Spleen (tissue), 11 donors: ENCODE data around the gene MAGI2. TPM values are rescaled to one million over a fixed set of nuclear protein-coding genes. Genes with fewer than 3 reads are reported as not detected.

Experiments
- DNase-seq: peaks from one replicate; pipeline ENCODE4 v3.0.0-alpha.2; 2020
- H3K27ac ChIP-seq, 8 donors: fragments of 200-600 bp; sonication (generic) in 7 of 8; 1 replicate in 4 of 8; 2 replicates in 4 of 8; pipeline versions ENCODE4 v1.5.0 to v1.8.0; 2016 to 2021; ENCODE audit warnings: inconsistent platforms in 4 of 8, mild to moderate bottlenecking in 4 of 8, moderate library complexity in 1 of 8
- H3K27me3 ChIP-seq, 7 donors: fragments of 200-600 bp; sonication (generic) in 6 of 7; replicated peaks in 1 of 7; 1 replicate in 4 of 7; 2 replicates in 3 of 7; pipeline versions ENCODE4 v1.5.0 to v1.8.0; 2016 to 2021; ENCODE audit warnings: inconsistent platforms in 3 of 7, mild to moderate bottlenecking in 1 of 7
- H3K36me3 ChIP-seq, 6 donors: fragments of 200-600 bp; sonication (generic) in 5 of 6; 1 replicate in 4 of 6; 2 replicates in 2 of 6; pipeline versions ENCODE4 v1.5.0 to v1.8.0; 2016 to 2021; ENCODE audit warnings: inconsistent platforms in 2 of 6
- H3K4me1 ChIP-seq, 6 donors: fragments of 200-600 bp; sonication (generic) in 5 of 6; 1 replicate in 3 of 6; 2 replicates in 3 of 6; pipeline versions ENCODE4 v1.5.0 to v1.8.0; 2016 to 2021; ENCODE audit warnings: inconsistent platforms in 3 of 6
- H3K4me3 ChIP-seq, 8 donors: fragments of 200-600 bp; sonication (generic) in 7 of 8; 1 replicate in 4 of 8; 2 replicates in 4 of 8; pipeline versions ENCODE4 v1.5.0 to v1.8.0; 2016 to 2021; ENCODE audit warnings: inconsistent platforms in 4 of 8, mild to moderate bottlenecking in 4 of 8, moderate library complexity in 2 of 8
- H3K9me3 ChIP-seq, 8 donors: fragments of 200-600 bp; sonication (generic) in 7 of 8; 1 replicate in 4 of 8; 2 replicates in 4 of 8; pipeline versions ENCODE4 v1.5.0 to v1.8.0; 2016 to 2021; ENCODE audit warnings: inconsistent platforms in 4 of 8
- POLR2A ChIP-seq, 3 donors: fragments of 450-650 bp; IDR thresholded peaks; one replicate each; pipeline ENCODE4 v1.5.1; 2017; ENCODE audit warnings: antibody characterized with exemption in 3 of 3, mild to moderate bottlenecking in 1 of 3
- POLR2AphosphoS5 ChIP-seq, 3 donors: sonication (generic); formaldehyde crosslinking; IDR thresholded peaks; one replicate each; pipeline ENCODE4 v1.5.1; 2017; ENCODE audit warnings: antibody characterized with exemption in 3 of 3
- WGBS, 5 donors: extraction: QIAGEN DNeasy Blood & Tissue Kit in 3 of 5; methylation state at CpG; one replicate each; pipeline versions ENCODE4 v1.1.5 to v1.1.7; 2013 to 2018; 5-methylcytosine and 5-hydroxymethylcytosine counted together
- intact Hi-C: fragments of 100-400 bp; cut with DNase I; formaldehyde crosslinking; loops from one replicate; pipeline ENCODE4 v1.15.0; 2023; ENCODE audit warnings: low total_unique reads
- polyA plus RNA-seq, 3 donors: library from polyadenylated mRNA; stranded (reverse); fragments of 200-250 nt; gene quantifications; one replicate each; pipeline ENCODE4 v1.2.1, GENCODE V29; 2013
- total RNA-seq, 7 donors: library from RNA; depleted of rRNA in 3 of 7; stranded (reverse); fragments of >200 nt in 3 of 7; fragmentation: NEBNext Ultra II Directional in 4 of 7; extraction: Animal tissue kit (Norgen Biotek cat#: 25700) in 4 of 7; gene quantifications; one replicate each; pipeline versions ENCODE4 v1.1.0 to v1.2.1, GENCODE V29; 2016 to 2021
- TF ChIP-seq, protein P1 (sequence below), 11 experiments: fragments of 200-600 bp in 7 of 11; fragments of 450-650 bp in 4 of 11; sonication (generic) in 4 of 11; IDR thresholded peaks in 8 of 11; conservative IDR thresholded peaks in 3 of 11; 1 replicate in 7 of 11; 2 replicates in 4 of 11; pipeline versions ENCODE4 v1.4.0 to v1.8.0; 2016 to 2021; ENCODE audit warnings: antibody characterized with exemption in 11 of 11, inconsistent platforms in 4 of 11, mild to moderate bottlenecking in 1 of 11
- donor health status: healthy with polysubstance abuse.
- donor health status: DM: no; HTN: no; CAD: no; lungs with moderate emphysema.
- donor health status: DM: no; HTN: no; CAD: no.
- donor health status: Bipolar disorder and iron deficiency.
- donor health status: healthy.
- donor health status: DM: no; HTN: no; CAD: no.
- donor health status: DM: yes; HTN: yes; CAD: no.

MAGI2 gene
- total and polyA plus RNA-seq, 10 donors: 0.74 to 18.1 (median 11.1) TPM

DNA sequence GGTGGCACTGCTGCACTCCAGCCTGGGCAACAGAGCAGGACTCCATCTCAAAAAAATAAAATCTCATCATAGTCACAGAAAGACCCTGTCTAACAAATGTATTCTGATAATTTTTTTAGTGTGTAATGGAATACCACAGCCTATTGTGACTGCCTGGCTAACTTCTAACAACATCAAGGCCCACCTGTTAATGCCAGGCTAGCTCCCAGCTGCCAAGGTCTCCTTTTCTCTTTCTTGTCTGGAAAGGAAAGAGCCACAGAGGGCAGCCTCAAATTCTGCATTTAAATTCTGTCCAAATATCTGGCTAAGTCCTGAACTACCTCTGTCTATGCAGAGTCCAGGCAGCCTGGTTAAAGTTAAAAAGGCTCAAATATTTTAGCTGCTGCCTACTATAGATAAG, 700.9 kb downstream of the MAGI2 start:
- no peak for DNase-seq
- Histone ChIP-seq H3K36me3 (no peaks in the 10 kb centered on the region), H3K27ac (no peak overlapping the region), H3K4me1 (no peaks in the 10 kb centered on the region), H3K27me3 (no peaks in the 10 kb centered on the region), H3K4me3 (no peak overlapping the region), H3K9me3 (peaks cover 0 to 21% (median 9%) of the 10 kb centered on the region in 8 donors)
- intact Hi-C loops: no loop called here
- TF ChIP-seq POLR2AphosphoS5 (IDR thresholded peaks at IDR 0.05): no peak
- TF ChIP-seq, protein P1, sequence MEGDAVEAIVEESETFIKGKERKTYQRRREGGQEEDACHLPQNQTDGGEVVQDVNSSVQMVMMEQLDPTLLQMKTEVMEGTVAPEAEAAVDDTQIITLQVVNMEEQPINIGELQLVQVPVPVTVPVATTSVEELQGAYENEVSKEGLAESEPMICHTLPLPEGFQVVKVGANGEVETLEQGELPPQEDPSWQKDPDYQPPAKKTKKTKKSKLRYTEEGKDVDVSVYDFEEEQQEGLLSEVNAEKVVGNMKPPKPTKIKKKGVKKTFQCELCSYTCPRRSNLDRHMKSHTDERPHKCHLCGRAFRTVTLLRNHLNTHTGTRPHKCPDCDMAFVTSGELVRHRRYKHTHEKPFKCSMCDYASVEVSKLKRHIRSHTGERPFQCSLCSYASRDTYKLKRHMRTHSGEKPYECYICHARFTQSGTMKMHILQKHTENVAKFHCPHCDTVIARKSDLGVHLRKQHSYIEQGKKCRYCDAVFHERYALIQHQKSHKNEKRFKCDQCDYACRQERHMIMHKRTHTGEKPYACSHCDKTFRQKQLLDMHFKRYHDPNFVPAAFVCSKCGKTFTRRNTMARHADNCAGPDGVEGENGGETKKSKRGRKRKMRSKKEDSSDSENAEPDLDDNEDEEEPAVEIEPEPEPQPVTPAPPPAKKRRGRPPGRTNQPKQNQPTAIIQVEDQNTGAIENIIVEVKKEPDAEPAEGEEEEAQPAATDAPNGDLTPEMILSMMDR (IDR thresholded peaks at IDR 0.05 in 8 of 11, conservative IDR thresholded peaks at IDR 0.05 in 3 of 11): no peak
- no peak for TF ChIP-seq POLR2A (IDR thresholded peaks at IDR 0.05)

DNA sequence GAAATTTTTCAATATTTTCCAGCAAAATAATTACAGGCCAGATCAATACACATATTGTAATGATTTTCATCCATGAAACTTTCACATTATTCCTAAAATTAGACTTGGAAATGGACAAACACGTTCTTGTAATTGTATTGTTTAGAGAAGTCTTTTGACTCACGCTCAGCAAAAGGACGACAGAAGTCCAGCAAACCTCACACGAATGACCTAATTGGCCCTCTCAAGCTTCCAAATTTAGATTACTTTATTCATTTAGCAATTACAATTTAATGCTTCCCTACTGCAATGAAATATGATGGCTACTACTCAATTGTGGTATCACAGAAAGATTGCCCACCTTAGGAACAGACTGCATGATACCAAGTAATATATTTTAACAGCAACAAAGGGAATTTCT, 702.2 kb downstream of the MAGI2 start:
- 85 to 89% (median 87%) methylated on average over 4 of the region's 4 CpGs for WGBS, 5 donors
- Histone ChIP-seq H3K9me3 (peaks cover 0 to 21% (median 9%) of the 10 kb centered on the region in 8 donors), H3K4me3 (no peak overlapping the region), H3K27me3 (no peaks in the 10 kb centered on the region), H3K36me3 (no peaks in the 10 kb centered on the region), H3K27ac (no peak overlapping the region), H3K4me1 (no peaks in the 10 kb centered on the region)
- TF ChIP-seq, protein P1 (IDR thresholded peaks at IDR 0.05 in 8 of 11, conservative IDR thresholded peaks at IDR 0.05 in 3 of 11): no peak
- no peak for DNase-seq
- intact Hi-C loops: no loop called here

DNA sequence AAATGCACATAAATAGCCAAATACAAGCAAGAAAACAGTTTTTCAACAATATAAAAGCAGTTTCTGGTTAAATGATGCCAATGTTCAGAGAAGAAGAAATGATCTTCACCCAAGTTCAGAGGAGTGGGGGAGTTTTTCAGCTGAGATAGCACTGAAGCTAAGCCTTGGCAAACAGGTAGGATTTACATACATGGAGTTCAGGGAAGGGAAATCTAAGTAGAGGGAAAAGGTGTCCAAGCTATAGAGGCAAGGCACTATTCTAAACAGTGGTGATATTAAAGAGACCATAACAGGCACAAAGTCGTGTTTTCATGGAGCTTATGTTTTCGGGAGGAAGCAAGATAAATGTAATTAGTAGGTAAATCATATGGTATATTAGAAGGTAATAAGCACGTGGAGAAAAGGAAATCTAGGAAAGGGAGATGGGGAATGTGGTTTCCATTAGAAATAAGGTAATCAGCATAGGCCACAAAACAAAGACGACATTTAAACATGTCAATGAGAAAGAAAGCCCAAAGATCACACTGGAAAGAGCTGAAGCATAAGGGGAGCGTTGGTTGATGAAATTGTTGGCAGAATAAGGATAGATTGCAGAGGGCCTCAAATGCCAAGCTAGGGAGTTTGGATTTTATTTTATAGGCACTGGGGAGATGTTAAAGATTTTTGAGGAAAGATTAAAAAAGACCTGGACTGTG, 704.3 kb downstream of the MAGI2 start:
- intact Hi-C loops: no loop called here
- no peaks in the 10 kb centered on the region for H3K27me3 ChIP-seq
- no peaks in the 10 kb centered on the region for H3K36me3 ChIP-seq
- H3K27ac ChIP-seq: no peak overlapping the region
- no peak for TF ChIP-seq POLR2AphosphoS5 (IDR thresholded peaks at IDR 0.05)
- TF ChIP-seq, protein P1 (IDR thresholded peaks at IDR 0.05 in 8 of 11, conservative IDR thresholded peaks at IDR 0.05 in 3 of 11): no peak
- no peak for DNase-seq
- H3K4me3 ChIP-seq: no peak overlapping the region
- peaks cover 0 to 21% (median 8%) of the 10 kb centered on the region in 8 donors for H3K9me3 ChIP-seq
- H3K4me1 ChIP-seq: no peaks in the 10 kb centered on the region
- 71 to 81% (median 75%) methylated on average over 5 of the region's 5 CpGs for WGBS, 5 donors

DNA sequence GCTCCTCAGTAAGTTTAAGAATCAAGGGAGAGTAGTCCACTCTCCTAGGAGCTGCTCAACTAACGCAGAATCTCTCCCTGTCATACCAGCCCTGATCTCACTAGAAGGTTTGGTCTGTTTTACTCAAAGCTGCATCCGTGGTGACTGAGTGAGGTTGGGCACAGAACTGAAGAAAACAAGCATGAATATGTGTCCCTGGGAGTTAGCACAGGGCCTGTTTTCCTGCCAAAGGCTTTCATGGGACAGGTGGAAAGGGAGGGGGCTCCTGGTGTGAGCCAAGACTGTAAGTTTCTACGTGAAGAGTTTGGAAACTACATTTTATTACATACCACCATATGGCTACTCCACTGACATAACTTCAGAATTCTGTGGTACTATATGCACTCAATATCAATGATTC, 705.9 kb downstream of the MAGI2 start:
- TF ChIP-seq POLR2A (IDR thresholded peaks at IDR 0.05): no peak
- Histone ChIP-seq H3K27me3 (no peaks in the 10 kb centered on the region), H3K36me3 (no peaks in the 10 kb centered on the region), H3K4me1 (no peaks in the 10 kb centered on the region), H3K4me3 (no peak overlapping the region), H3K9me3 (peaks cover 0 to 7% (median 1%) of the 10 kb centered on the region in 8 donors), H3K27ac (no peak overlapping the region)
- WGBS, 5 donors: 63 to 80% (median 72%) methylated on average over 3 of the region's 3 CpGs
- intact Hi-C loops: no loop called here
- DNase-seq: no peak

DNA sequence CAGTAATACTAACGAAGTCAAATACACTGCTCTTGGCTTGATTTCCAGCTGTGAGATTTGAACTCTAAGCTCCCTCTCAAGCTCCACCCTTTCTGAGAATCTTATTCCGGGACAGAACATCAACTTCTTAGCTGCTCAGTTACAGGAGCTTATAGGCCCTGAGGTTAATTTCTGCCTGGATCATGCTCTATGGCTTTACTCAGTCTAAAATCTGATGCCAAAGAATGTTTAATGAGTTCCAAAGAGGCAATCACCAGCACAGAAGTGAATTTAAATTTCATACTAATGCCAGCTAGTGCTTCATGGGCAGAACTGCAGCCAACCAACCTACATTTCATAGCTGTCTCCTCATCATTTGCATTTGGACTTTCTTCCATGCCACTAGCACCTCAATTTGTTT, 707.2 kb downstream of the MAGI2 start:
- intact Hi-C loops: no loop called here
- TF ChIP-seq, protein P1 (IDR thresholded peaks at IDR 0.05 in 8 of 11, conservative IDR thresholded peaks at IDR 0.05 in 3 of 11): no peak
- TF ChIP-seq POLR2A (IDR thresholded peaks at IDR 0.05): no peak
- no peak for TF ChIP-seq POLR2AphosphoS5 (IDR thresholded peaks at IDR 0.05)
- H3K4me3 ChIP-seq: no peak overlapping the region
- H3K36me3 ChIP-seq: no peaks in the 10 kb centered on the region
- no peaks in the 10 kb centered on the region for H3K27me3 ChIP-seq
- no peaks in the 10 kb centered on the region for H3K4me1 ChIP-seq
- DNase-seq: no peak
- no peak overlapping the region for H3K27ac ChIP-seq
- peaks cover 0 to 5% (median 0%) of the 10 kb centered on the region in 8 donors for H3K9me3 ChIP-seq
- WGBS, 5 donors: 60 to 73% (median 69%) methylated on average over 2 of the region's 2 CpGs
